Measurements from ENCODE around the gene ACER2.

ACER2 gene

GRCh38 chr9:19490269-19490668, 81.5 kb downstream of the ACER2 start:
- DNase-seq, result no peak

GRCh38 chr9:19490828-19491227, 82.0 kb downstream of the ACER2 start:
- no peak for DNase-seq

GRCh38 chr9:19492775-19493173, 84.0 kb downstream of the ACER2 start:
- DNase-seq, result no peak

- DNase-seq, result peak; percentile 32
Measured at GRCh38 chr9:19493174-19493811, 84.5 kb downstream of the ACER2 start.

GRCh38 chr9:19493876-19494275, 85.1 kb downstream of the ACER2 start:
- DNase-seq, result no peak

GRCh38 chr9:19495186-19496028, 86.6 kb downstream of the ACER2 start:
- DNase-seq, result no peak

GRCh38 chr9:19496321-19497050, 87.7 kb downstream of the ACER2 start:
- DNase-seq, result no peak

GRCh38 chr9:19497276-19497675, 88.5 kb downstream of the ACER2 start:
- DNase-seq, result no peak

GRCh38 chr9:19498015-19498414, 89.2 kb downstream of the ACER2 start:
- DNase-seq, result no peak

Data from DMS 273 treated with DMSO at 0.1 percent for 48 hours (cell line).